Measurements from ENCODE around the gene IL1RAPL1. TPM values are rescaled to one million over a fixed set of nuclear protein-coding genes. Genes with fewer than 3 reads are reported as not detected.
A peak's percentile ranks its signal among the peaks of the same experiment; 100 is the strongest.

IL1RAPL1 gene
- total RNA-seq, 1 donor from 2014 or later = 0.66 TPM

GRCh38 chrX:28697732-28698131 lies 110.5 kb downstream of the IL1RAPL1 start:
- no peak for TF ChIP-seq CTCF (IDR thresholded peaks at IDR 0.05; ENCODE audit: partially characterized antibody, unreplicated experiment)
- H3K4me3 Mint-ChIP-seq (ENCODE audit: unreplicated experiment) = no peak overlapping the region
- no peak for DNase-seq
- peaks cover 2% of the 10 kb centered on the region for H3K4me1 Mint-ChIP-seq (ENCODE audit: low read depth, unreplicated experiment)
- no peaks in the 10 kb centered on the region for H3K27me3 Mint-ChIP-seq (ENCODE audit: unreplicated experiment)
- H3K36me3 Mint-ChIP-seq (ENCODE audit: unreplicated experiment) = no peaks in the 10 kb centered on the region
- H3K9me3 Mint-ChIP-seq (ENCODE audit: unreplicated experiment) = no peaks in the 10 kb centered on the region
- H3K27ac Mint-ChIP-seq (ENCODE audit: unreplicated experiment) = no peak overlapping the region

- peaks cover 2% of the 10 kb centered on the region for H3K4me1 Mint-ChIP-seq (ENCODE audit: low read depth, unreplicated experiment)
- H3K36me3 Mint-ChIP-seq (ENCODE audit: unreplicated experiment) = no peaks in the 10 kb centered on the region
- H3K27me3 Mint-ChIP-seq (ENCODE audit: unreplicated experiment) = no peaks in the 10 kb centered on the region
- DNase-seq = no peak
- peak; percentile 34 for TF ChIP-seq CTCF (IDR thresholded peaks at IDR 0.05; ENCODE audit: partially characterized antibody, unreplicated experiment)
- no peaks in the 10 kb centered on the region for H3K9me3 Mint-ChIP-seq (ENCODE audit: unreplicated experiment)
- H3K27ac Mint-ChIP-seq (ENCODE audit: unreplicated experiment) = no peak overlapping the region
- no peak overlapping the region for H3K4me3 Mint-ChIP-seq (ENCODE audit: unreplicated experiment)
Measured at GRCh38 chrX:28701222-28701621, 114.0 kb downstream of the IL1RAPL1 start.

GRCh38 chrX:28706964-28707363 lies 119.7 kb downstream of the IL1RAPL1 start:
- no peaks in the 10 kb centered on the region for H3K27me3 Mint-ChIP-seq (ENCODE audit: unreplicated experiment)
- no peaks in the 10 kb centered on the region for H3K9me3 Mint-ChIP-seq (ENCODE audit: unreplicated experiment)
- H3K4me3 Mint-ChIP-seq (ENCODE audit: unreplicated experiment) = no peak overlapping the region
- TF ChIP-seq CTCF (IDR thresholded peaks at IDR 0.05; ENCODE audit: partially characterized antibody, unreplicated experiment) = no peak
- no peaks in the 10 kb centered on the region for H3K4me1 Mint-ChIP-seq (ENCODE audit: low read depth, unreplicated experiment)
- DNase-seq = no peak
- no peaks in the 10 kb centered on the region for H3K36me3 Mint-ChIP-seq (ENCODE audit: unreplicated experiment)
- H3K27ac Mint-ChIP-seq (ENCODE audit: unreplicated experiment) = no peak overlapping the region

- TF ChIP-seq CTCF (IDR thresholded peaks at IDR 0.05; ENCODE audit: partially characterized antibody, unreplicated experiment) = no peak
- no peak for DNase-seq
- H3K4me3 Mint-ChIP-seq (ENCODE audit: unreplicated experiment) = no peak overlapping the region
- H3K36me3 Mint-ChIP-seq (ENCODE audit: unreplicated experiment) = no peaks in the 10 kb centered on the region
- H3K9me3 Mint-ChIP-seq (ENCODE audit: unreplicated experiment) = no peaks in the 10 kb centered on the region
- no peak overlapping the region for H3K27ac Mint-ChIP-seq (ENCODE audit: unreplicated experiment)
- no peaks in the 10 kb centered on the region for H3K27me3 Mint-ChIP-seq (ENCODE audit: unreplicated experiment)
- no peaks in the 10 kb centered on the region for H3K4me1 Mint-ChIP-seq (ENCODE audit: low read depth, unreplicated experiment)
Measured at GRCh38 chrX:28709421-28709820, 122.2 kb downstream of the IL1RAPL1 start.

- no peak for DNase-seq
- Mint-ChIP-seq H3K4me1 (ENCODE audit: low read depth, unreplicated experiment) (no peaks in the 10 kb centered on the region), H3K9me3 (ENCODE audit: unreplicated experiment) (no peaks in the 10 kb centered on the region), H3K27me3 (ENCODE audit: unreplicated experiment) (no peaks in the 10 kb centered on the region), H3K4me3 (ENCODE audit: unreplicated experiment) (no peak overlapping the region), H3K36me3 (ENCODE audit: unreplicated experiment) (no peaks in the 10 kb centered on the region), H3K27ac (ENCODE audit: unreplicated experiment) (no peak overlapping the region)
- TF ChIP-seq CTCF (IDR thresholded peaks at IDR 0.05; ENCODE audit: partially characterized antibody, unreplicated experiment) = no peak
Measured at GRCh38 chrX:28717864-28718263, 130.6 kb downstream of the IL1RAPL1 start.

Data from glutamatergic neuron (in vitro differentiated cells).